ENCODE results near the gene CELF6.

CELF6 gene

DNA sequence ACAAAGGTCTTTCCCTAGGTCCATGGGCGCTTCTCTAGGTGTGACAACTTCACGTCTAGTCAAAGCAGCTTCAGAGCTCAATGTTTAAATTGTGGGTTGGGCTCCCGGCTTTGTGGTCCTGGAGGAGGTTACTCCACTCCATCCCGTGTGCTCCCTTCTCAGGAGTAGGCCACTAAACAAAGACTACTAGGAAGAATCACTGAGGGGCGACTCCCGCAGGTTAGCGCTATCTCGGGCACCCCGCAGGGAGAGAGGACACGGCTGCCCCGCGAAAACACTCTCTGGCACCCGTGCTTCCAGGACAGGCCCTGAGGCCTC, 48.1 kb downstream of the CELF6 start:
- no peak for DNase-seq (ENCODE audit: low read depth)

- no peak for DNase-seq (ENCODE audit: low read depth)
Measured at GRCh38 chr15:72271221-72271620, 48.7 kb downstream of the CELF6 start.

DNA sequence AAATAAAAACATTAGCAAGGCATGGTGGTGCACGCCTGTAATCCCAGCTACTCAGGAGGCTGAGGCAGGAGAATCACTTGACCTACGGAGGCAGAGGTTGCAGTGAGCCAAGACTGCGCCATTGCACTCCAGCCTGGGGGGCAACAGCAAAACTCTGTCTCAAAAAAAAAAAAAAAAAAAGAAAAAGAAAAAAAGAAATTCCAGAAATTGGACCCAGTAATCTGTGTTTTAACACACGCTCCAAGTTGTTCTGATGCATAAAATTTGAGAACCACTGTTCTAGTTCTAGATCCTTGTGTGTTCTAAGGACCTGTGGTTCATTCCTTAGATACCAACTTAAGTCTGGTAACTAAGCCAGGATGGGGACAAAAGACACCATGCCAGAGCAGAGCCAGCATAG, 50.2 kb downstream of the CELF6 start:
- no peak for DNase-seq (ENCODE audit: low read depth)

DNA sequence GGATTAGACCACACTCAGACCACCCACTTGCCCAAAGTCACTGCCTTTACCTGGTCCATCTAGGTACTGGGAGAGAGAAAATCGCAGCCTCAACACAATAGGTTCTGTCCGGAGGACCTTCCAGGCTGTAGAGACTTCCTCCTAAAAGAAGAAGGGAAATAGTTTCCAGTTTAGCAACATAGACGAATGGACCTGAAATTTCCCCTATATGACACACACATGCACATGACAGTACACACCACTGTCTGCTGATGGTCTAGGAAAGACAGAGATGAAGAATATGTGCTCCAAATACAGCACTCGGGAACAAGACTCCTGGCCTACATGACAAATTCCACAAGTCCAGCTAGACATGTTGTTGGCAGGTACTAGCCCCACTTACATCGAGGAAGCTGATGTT, 54.9 kb downstream of the CELF6 start:
- no peak for DNase-seq (ENCODE audit: low read depth)

DNA sequence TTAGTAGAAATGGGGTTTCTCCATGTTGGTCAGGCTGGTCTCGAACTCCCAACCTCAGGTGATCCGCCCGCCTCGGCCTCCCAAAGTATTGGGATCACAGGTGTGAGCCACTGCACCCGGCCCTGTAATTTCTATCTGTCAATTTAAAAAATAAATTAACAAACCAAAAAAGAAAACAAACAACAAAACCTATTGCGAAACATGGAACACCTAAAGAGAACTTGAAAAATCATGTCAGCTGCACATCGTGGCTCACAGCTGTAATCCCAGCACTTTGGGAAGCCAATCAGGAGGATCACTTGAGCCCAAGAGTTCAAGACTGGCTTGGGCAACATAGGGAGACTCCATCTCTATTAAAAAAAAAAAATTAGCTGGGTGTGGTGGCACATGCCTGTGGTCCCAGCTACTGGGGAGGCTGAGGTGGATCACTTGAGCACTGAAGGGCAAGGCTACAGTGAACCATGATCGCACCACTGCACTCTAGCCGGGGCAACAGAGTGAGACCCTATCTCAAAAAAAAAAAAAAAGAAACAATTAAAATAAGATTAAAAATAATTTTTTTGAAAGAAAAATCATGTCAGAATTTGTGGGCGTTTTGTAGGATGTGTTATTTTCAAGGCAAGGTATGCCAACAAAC, 67.2 kb downstream of the CELF6 start:
- DNase-seq (ENCODE audit: low read depth): no peak

DNA sequence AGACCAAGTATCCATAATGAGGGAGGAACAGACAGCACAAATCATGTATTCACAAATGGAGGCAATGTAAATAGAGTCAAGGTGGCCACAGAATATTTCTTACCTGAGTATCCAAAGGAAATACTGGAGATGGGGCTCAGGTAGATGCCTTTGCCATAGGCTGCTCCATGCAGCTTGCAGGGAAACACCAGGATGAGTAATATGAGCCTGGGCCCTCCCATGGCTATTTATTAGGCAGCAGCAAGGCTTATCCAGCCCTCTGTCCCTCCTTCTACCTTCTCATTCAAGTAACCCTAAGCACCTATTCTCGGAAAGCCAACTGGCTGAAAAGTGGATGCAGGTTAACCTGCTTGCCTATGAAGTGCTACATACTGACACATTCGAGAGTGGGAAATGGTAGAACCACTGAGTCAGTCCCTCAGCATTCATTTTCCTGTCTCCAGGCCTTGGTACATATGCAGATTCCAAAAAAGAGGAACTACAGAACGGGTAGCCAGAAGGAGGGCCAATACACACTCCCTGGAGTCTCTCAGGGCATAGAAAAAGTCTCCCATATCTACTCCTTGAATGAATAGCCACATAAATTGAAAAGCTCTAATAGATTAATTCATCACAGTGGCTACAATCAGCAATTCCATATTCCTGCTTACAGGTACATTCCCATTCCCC, 70.7 kb downstream of the CELF6 start:
- DNase-seq (ENCODE audit: low read depth): no peak

DNA sequence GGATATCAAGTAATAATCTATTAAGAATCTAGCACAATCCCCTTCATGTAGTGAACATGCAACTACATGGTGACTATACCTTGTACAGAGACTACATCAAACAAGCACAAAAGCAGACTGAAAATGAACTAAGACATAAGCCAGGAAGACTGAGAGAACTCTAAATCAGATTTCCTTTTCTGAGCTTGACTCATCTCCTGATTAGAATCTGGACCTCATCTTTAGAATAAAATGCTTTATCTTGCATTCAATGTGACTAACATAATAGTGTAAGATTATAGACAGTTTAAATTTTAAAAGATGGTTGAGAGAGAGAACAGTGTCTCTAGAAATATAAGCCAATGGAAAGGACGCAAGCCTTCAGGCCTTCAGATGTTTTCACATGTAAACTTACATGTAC, 71.4 kb downstream of the CELF6 start:
- DNase-seq (ENCODE audit: low read depth): no peak

DNA sequence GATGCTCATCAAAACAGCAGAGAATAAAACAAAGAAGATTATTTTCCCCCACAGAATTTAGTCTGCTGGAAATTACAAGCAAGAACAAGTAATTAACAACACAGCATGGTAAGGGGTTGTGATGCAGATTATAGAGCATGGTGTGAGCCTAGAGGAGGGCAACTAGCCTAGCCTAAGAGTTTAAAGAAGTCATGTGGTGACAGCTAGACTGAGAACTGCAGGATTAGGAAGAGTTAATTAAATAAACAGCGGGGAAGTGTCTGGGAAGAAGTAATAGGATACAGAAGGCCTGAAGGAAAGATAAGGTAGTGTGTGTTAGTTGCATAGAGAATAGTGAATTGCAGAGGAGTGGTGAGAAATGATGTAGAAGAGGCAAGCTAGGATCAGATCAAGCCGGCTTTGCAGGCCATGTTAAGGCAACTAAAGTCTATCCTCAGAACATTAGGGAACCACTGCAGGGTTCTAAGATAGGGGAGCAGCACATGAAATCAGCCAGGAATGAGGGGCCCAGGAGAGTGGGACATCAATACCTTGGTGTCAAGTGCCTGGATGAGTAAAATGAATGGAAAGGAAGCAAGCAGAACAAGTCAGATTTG, 77.1 kb downstream of the CELF6 start:
- no peak for DNase-seq (ENCODE audit: low read depth)

- no peak for DNase-seq (ENCODE audit: low read depth)
Measured at GRCh38 chr15:72239652-72240051, 80.3 kb downstream of the CELF6 start.

GRCh38 chr15:72238586-72238985, 81.4 kb downstream of the CELF6 start:
- no peak for DNase-seq (ENCODE audit: low read depth)

DNA sequence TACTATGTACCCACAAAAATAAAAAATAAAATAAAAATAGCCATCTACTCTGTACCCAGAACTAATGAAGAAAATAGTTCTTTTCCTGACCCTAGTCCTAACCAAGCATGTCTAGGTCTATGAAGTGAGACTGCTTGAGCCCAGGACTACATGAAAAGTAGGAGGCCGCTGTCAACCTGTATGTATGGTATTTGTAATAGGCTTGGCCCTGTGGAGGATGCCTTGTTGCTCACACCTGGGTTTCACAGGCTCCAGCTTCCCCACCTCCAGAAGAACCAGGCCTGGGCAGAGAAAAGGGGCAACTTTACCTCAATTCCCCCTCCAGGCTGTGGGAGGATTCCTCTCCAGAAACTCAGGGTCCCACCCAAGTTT, 82.1 kb downstream of the CELF6 start:
- no peak for DNase-seq (ENCODE audit: low read depth)

DNA sequence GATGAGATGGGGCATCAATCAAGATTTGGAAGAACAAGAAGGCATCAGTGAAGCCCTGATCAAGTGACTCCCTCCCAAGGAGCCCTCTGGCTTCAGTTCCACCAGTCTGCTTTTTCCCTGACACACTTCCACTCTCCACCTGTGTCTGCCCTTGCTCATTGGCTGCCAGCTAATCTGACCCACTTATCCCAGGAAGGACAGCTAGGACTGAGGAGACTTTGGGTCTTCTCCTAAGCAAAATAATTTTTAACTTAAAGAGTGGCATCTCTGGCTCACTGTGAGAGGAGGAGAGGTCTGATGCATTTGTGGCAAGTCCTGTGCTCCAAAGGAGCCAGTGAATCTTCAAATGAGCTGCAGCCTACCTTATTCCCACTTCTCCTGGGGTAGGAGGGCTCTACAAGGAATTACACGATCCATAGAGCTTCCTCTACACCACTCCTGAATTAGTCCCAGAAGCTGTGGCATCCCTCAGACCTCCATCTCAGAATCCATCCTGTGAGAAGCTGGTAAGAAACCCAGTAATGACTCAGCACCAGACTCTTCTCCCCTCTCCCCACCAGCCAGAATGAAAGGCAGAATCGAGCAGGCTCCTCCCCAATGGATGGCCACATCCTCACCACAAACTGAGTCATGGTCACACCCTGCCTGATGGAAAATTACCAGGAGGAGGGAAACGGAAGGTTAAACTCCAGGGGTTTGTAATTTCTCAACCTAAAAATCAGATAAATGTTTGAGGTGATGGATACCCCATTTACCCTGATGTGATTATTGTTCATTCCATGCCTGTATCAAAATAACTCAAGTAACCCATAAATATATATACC, 82.7 kb downstream of the CELF6 start:
- no peak for DNase-seq (ENCODE audit: low read depth)

DNA sequence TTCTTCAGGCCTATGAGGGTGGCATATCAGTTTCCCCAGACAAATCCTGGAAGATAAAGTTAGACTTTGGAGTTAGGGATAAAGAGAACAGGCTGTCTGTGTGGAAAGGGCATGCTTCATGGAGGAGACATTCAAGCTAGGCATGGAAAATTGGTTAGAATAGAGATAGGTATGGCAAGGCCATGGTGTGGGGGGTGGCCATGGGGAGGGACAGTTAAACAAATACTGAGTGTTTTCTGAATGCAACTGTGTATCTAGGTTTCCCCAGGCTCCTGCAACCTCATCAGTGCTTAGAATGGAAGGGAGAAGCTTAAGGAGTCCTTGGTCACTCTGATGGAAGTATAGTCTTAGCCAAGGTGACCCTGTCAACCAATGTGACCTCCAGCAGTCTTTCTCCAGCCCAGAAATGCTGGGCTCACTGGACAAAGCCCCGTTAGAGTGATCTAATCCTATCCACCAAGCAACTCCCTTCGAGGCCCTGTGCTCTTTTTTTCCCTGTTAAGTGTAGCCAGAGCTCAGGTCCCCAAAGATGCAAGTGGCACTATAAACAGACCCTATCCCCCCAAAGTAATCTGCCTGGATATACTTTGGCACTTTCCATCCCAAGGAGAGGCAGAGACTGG, 83.5 kb downstream of the CELF6 start:
- DNase-seq (ENCODE audit: low read depth): no peak

DNA sequence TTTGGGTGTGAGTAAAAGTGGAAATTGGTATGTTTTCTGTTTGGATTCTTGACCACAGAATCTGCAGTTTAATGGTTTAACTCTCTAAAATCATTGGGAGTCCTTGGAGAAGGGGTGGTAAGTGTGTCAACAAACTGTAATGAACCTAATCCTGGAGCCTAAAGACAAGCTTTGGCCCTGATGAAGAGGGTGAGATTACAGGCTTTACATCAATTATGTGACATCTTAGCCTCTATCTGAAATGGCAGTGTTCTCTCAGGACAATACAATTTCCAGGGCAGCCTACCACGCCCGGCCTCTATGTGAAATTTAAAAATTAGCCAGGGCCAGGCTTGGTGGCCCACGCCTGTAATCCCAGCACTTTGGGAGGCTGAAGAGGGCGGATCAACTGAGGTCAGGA, 84.7 kb downstream of the CELF6 start:
- no peak for DNase-seq (ENCODE audit: low read depth)

Measured in stimulated activated CD8-positive, alpha-beta memory T cell treated with anti-CD3 and anti-CD28 coated beads, Interleukin-12 subunit alpha, Interleukin-12 subunit beta, amount 100 ng/mL, for 1 hour (primary cell).